OCI-LY7 (cell line): ENCODE measurements around the gene SERTAD1. TPM values are rescaled to one million over a fixed set of nuclear protein-coding genes. Genes with fewer than 3 reads are reported as not detected.

Experiments used
- BruUV-seq: library from RNA; stranded (reverse); fragments of 400-500 nt; replicated peaks from 2 replicates; lab custom pipeline; 2021; lab: Mats Ljungman, UMichigan
- CTCF ChIA-PET: fragments of 300-600 bp; sonication (Branson Sonifier 250); formaldehyde crosslinking; loops from one replicate; lab custom pipeline; 2022; ENCODE audit warnings: antibody characterized with exemption; ENCODE audit not compliant: unreplicated experiment; lab: Charles Lee
- POLR2A ChIA-PET: fragments of 300-600 bp; sonication (Branson Sonifier 250); formaldehyde crosslinking; loops from one replicate; lab custom pipeline; 2022; ENCODE audit warnings: antibody characterized with exemption; lab: Charles Lee
- DNase-seq: peaks from one replicate; pipeline ENCODE4 v3.0.0-alpha.2; 2015; ENCODE audit warnings: low spot score
- H2AFZ ChIP-seq: fragments of 200-600 bp; sonication (generic), shearing (Covaris generic); 2 replicates; pipeline ENCODE4 v1.6.1; 2014; ENCODE audit warnings: mild to moderate bottlenecking, antibody characterized with exemption, low read length, moderate library complexity
- H3K27ac ChIP-seq: fragments of 200-600 bp; sonication (generic); 2 replicates; pipeline ENCODE4 v1.5.1; 2014; ENCODE audit warnings: mixed run types, low read depth, mild to moderate bottlenecking, moderate library complexity, low read length, inconsistent platforms; ENCODE audit not compliant: poor library complexity, severe bottlenecking
- H3K36me3 ChIP-seq: fragments of 200-600 bp; sonication (generic); 2 replicates; pipeline ENCODE4 v1.6.1; 2014; ENCODE audit warnings: mild to moderate bottlenecking, antibody characterized with exemption, low read length, moderate library complexity, mixed read lengths; ENCODE audit not compliant: insufficient read depth
- H3K4me1 ChIP-seq: fragments of 200-600 bp; sonication (generic); 2 replicates; pipeline ENCODE4 v1.5.1; 2014; ENCODE audit warnings: mild to moderate bottlenecking, low read length; ENCODE audit not compliant: insufficient read depth, poor library complexity, severe bottlenecking
- H3K4me2 ChIP-seq: fragments of 200-600 bp; sonication (generic); 2 replicates; pipeline ENCODE4 v1.6.1; 2014; ENCODE audit warnings: mild to moderate bottlenecking, low read length
- H3K4me3 ChIP-seq: fragments of 200-600 bp; sonication (generic); 2 replicates; pipeline ENCODE4 v1.5.1; 2014; ENCODE audit warnings: mild to moderate bottlenecking, low read depth, low read length; ENCODE audit not compliant: poor library complexity, severe bottlenecking
- H3K79me2 ChIP-seq: fragments of 200-600 bp; sonication (generic); 2 replicates; pipeline ENCODE4 v1.6.1; 2016; ENCODE audit warnings: low read depth, mild to moderate bottlenecking, low read length, moderate library complexity, mixed read lengths; ENCODE audit not compliant: insufficient read depth
- H3K9me2 ChIP-seq: fragments of 200-600 bp; sonication (generic); 2 replicates; pipeline ENCODE4 v1.6.1; 2016; ENCODE audit warnings: mild to moderate bottlenecking, low read length, mixed read lengths; ENCODE audit not compliant: insufficient read depth
- H3K9me3 ChIP-seq: fragments of 200-600 bp; sonication (generic); 2 replicates; pipeline ENCODE4 v1.6.1; 2014; ENCODE audit warnings: mild to moderate bottlenecking, mixed run types, low read length, mixed read lengths
- H4K20me1 ChIP-seq: fragments of 200-600 bp; sonication (generic); 2 replicates; pipeline ENCODE4 v1.6.1; 2014; ENCODE audit warnings: mild to moderate bottlenecking, antibody characterized with exemption, low read length, moderate library complexity, mixed read lengths; ENCODE audit not compliant: insufficient read depth
- EZH2phosphoT487 ChIP-seq: fragments of 200-600 bp; sonication (generic); IDR thresholded peaks from 2 replicates; pipeline ENCODE4 v1.6.1; 2018; ENCODE audit warnings: low read depth, borderline replicate concordance, mild to moderate bottlenecking, mixed run types, antibody characterized with exemption, low read length, moderate library complexity, mixed read lengths
- intact Hi-C: fragments of 100-400 bp; cut with micrococcal nuclease; formaldehyde crosslinking; loops from one replicate; pipeline ENCODE4 v1.10.0; 2022; ENCODE audit not compliant: unreplicated experiment
- total RNA-seq, 2 experiments: library from RNA; depleted of rRNA in 1 of 2; stranded (reverse); fragments of >200 nt in 1 of 2; shearing (Covaris generic) in 1 of 2; gene quantifications; 2 replicates each; pipeline ENCODE4 v1.2.3, GENCODE V29; 2014 to 2022
- TF ChIP-seq, protein P1 (sequence below): fragments of 200-600 bp; sonication (generic); conservative IDR thresholded peaks from 2 replicates; pipeline ENCODE4 v1.5.1; 2014; ENCODE audit warnings: mild to moderate bottlenecking, antibody characterized with exemption, low read length, moderate library complexity, mixed read lengths

SERTAD1 gene
- total RNA-seq, 2 experiments from 2014 or later: 5.7 to 6.1 TPM

DNA sequence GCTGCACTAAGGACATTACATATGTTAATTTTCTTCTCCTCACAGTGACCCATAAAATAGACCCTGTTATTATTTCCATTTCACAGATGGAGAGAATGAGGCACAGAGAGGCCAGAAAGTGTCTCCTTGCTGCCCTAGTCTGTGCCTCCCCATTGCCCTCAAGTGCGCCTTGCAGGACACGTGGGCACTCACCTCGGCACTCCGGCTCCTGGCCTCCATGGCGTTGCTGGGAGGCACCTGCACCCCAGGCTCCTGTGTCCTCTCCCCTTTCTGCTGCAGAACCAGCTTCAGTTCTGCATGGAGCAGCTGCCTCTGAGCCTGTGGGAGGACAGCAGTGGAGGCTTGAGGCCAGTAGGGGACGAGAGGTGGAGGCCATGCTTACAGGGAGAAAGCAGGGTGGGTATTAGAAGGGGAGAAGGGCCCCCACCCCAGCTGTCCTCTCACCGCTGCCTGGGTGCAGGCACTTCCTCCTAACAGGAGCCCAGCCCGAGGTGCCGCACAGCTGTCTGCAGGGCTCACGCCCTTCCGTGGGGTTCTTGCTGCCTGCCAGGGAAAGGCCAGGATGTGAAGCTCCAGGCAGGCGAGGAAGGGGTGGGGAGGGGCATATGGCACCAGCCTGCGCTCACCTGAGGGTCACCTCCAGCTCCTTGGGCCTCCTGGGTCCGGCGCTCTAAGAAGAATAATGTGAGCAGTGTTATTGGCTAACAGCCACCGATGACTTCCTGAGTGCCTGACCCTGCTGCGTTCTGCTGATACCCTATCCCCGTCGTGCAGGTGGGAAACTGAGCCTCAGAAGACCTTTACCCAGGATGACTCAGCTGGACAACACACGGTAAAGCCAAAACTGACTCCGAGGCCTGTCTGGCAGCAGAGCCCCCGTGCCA, 17.8 kb downstream of the SERTAD1 start:
- Histone ChIP-seq H3K4me3 (peak overlapping the region; percentile 15), H3K4me1 (peaks cover 60% of the 10 kb centered on the region), H3K27ac (peak overlapping the region; percentile 26), H3K79me2 (no peaks in the 10 kb centered on the region), H3K36me3 (no peaks in the 10 kb centered on the region), H3K9me2 (no peaks in the 10 kb centered on the region), H3K9me3 (no peaks in the 10 kb centered on the region), H4K20me1 (no peaks in the 10 kb centered on the region), H3K4me2 (peak overlapping the region; percentile 39), H2AFZ (peak overlapping the region; percentile 43; the same call in 1 of the 2 replicates)
- DNase-seq: peak; percentile 56
- POLR2A ChIA-PET: interaction anchor here (0.6 to 1.4 kb wide), 2 partner anchors 35 to 450 kb away, joined by 3 to 7 read pairs; partner anchors contain the start of gene SERTAD3
- intact Hi-C loops: loop anchor here (5.0 to 10.0 kb wide), 2 partner anchors 54 to 103 kb away; no protein-coding TSS in a partner anchor
- no TSS peak for BruUV-seq
- CTCF ChIA-PET: no interaction called here
- TF ChIP-seq, protein P1, sequence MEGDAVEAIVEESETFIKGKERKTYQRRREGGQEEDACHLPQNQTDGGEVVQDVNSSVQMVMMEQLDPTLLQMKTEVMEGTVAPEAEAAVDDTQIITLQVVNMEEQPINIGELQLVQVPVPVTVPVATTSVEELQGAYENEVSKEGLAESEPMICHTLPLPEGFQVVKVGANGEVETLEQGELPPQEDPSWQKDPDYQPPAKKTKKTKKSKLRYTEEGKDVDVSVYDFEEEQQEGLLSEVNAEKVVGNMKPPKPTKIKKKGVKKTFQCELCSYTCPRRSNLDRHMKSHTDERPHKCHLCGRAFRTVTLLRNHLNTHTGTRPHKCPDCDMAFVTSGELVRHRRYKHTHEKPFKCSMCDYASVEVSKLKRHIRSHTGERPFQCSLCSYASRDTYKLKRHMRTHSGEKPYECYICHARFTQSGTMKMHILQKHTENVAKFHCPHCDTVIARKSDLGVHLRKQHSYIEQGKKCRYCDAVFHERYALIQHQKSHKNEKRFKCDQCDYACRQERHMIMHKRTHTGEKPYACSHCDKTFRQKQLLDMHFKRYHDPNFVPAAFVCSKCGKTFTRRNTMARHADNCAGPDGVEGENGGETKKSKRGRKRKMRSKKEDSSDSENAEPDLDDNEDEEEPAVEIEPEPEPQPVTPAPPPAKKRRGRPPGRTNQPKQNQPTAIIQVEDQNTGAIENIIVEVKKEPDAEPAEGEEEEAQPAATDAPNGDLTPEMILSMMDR: no peak
- TF ChIP-seq EZH2phosphoT487: no peak

DNA sequence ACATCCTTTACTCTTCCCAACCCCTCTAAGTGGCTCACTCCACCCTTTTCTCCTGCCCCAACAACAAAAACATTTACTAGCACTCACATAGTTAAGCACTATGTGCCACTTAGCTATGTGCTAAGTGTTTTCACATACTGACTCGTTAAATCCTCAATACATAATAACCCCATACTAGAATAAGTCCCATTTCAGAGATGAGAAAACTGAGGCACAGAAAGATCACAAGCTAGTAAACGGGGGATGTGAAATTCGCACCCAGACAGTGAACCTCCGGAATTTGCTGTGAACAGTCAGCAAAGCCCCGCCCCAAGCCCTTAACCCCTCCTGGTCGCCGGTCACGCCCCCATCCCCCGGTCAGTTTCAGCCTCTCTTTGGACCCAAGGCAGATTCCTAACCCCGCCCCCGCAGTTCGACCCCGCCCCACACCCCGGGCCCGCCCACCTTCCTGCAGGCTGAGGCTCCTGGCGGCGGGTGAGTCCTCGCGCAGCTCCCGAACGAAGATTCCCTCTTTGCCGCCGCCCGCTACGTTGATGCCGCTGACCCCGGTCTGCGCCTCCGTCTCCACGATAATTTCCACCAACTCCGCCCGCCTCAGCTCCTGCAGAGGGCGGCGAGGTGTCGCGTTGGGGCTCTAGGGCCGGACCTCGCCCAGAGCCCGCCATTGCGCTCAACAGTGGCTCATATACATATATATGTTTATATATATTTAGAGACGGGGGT, 22.4 kb downstream of the SERTAD1 start:
- intact Hi-C loops: loop anchor here (5.0 to 10.0 kb wide), 2 partner anchors 56 to 99 kb away; partner anchors contain the start of genes C19orf47 and PLD3
- peak overlapping the region; percentile 95 for H2AFZ ChIP-seq
- peaks cover 28% of the 10 kb centered on the region for H3K4me1 ChIP-seq
- H3K79me2 ChIP-seq: no peaks in the 10 kb centered on the region
- no TSS peak for BruUV-seq
- TF ChIP-seq, protein P1: no peak
- no peak for TF ChIP-seq EZH2phosphoT487
- CTCF ChIA-PET: interaction anchor here (0.5 to 0.6 kb wide), 2 partner anchors 47 to 569 kb away, joined by 3 to 7 read pairs; partner anchors contain the start of gene DYRK1B
- peak overlapping the region; percentile 99 for H3K4me2 ChIP-seq
- DNase-seq: peak; percentile 93
- H3K9me2 ChIP-seq: no peaks in the 10 kb centered on the region
- POLR2A ChIA-PET: interaction anchor here (0.7 to 1.6 kb wide), 6 partner anchors 8 to 1367 kb away, joined by 3 to 7 read pairs (median 4); partner anchors contain the start of genes C19orf47 and PLD3
- H3K4me3 ChIP-seq: peak overlapping the region; percentile 73
- no peaks in the 10 kb centered on the region for H3K9me3 ChIP-seq
- H3K36me3 ChIP-seq: no peaks in the 10 kb centered on the region
- no peaks in the 10 kb centered on the region for H4K20me1 ChIP-seq
- peak overlapping the region; percentile 66 for H3K27ac ChIP-seq
